Muscle of arm (tissue), 12 donors: ENCODE data around the gene UBE2Q2. TPM values are rescaled to one million over a fixed set of nuclear protein-coding genes. Genes with fewer than 3 reads are reported as not detected.
"Not testable (repeated sequence)": the region's sequence is repeated elsewhere in the genome, so short reads cannot be mapped to it uniquely, and the experiment has no call there.

Source experiments
- DNase-seq: peaks from one replicate; pipeline ENCODE4 v3.0.0-alpha.2; 2013
- polyA plus RNA-seq, 12 donors: library from polyadenylated mRNA; unstranded; fragments of 120-200 nt; gene quantifications; one replicate each; pipeline ENCODE4 v1.2.1, GENCODE V29; 2013; ENCODE audit not compliant: insufficient read length in 12 of 12

Gene UBE2Q2
- polyA plus RNA-seq, 12 donors = 49.3 to 69.9 (median 60.6) TPM; not detected in 1

- no peak for DNase-seq
These were observed 19.5 kb downstream of the UBE2Q2 start for GRCh38 chr15:75862796-75863195.

GRCh38 chr15:75864213-75865059 is 21.2 kb downstream of the UBE2Q2 start:
- DNase-seq = no peak

GRCh38 chr15:75866045-75866444 is 22.8 kb downstream of the UBE2Q2 start:
- not testable (repeated sequence) for DNase-seq

- no peak for DNase-seq
These were observed 23.7 kb downstream of the UBE2Q2 start for GRCh38 chr15:75866916-75867315.

- no peak for DNase-seq
These were observed 24.2 kb downstream of the UBE2Q2 start for GRCh38 chr15:75867449-75867848.

GRCh38 chr15:75868019-75868418 is 24.8 kb downstream of the UBE2Q2 start:
- no peak for DNase-seq

- no peak for DNase-seq
These were observed 26.2 kb downstream of the UBE2Q2 start for GRCh38 chr15:75869446-75869845.

GRCh38 chr15:75871589-75871988 is 28.3 kb downstream of the UBE2Q2 start:
- DNase-seq = not testable (repeated sequence)

- DNase-seq = no peak
These were observed 29.2 kb downstream of the UBE2Q2 start for GRCh38 chr15:75872403-75872990.

GRCh38 chr15:75884041-75884440 is 40.8 kb downstream of the UBE2Q2 start:
- DNase-seq = no peak

GRCh38 chr15:75887178-75887577 is 43.9 kb downstream of the UBE2Q2 start:
- DNase-seq = no peak

- DNase-seq = no peak
These were observed 48.6 kb downstream of the UBE2Q2 start for GRCh38 chr15:75891895-75892294.

GRCh38 chr15:75895731-75896130 is 52.5 kb downstream of the UBE2Q2 start:
- no peak for DNase-seq

GRCh38 chr15:75900577-75900976 is 57.3 kb downstream of the UBE2Q2 start:
- DNase-seq = no peak

- no peak for DNase-seq
These were observed 58.9 kb downstream of the UBE2Q2 start for GRCh38 chr15:75902129-75902557.

GRCh38 chr15:75903331-75904239 is 60.3 kb downstream of the UBE2Q2 start, which contains the start of gene FBXO22:
Gene FBXO22, plus strand, starts transcription at chr15:75903878. Its CDS starts 86 bp downstream, at chr15:75903964.
- peak; percentile 91 for DNase-seq

GRCh38 chr15:75905231-75905630 is 62.0 kb downstream of the UBE2Q2 start:
- no peak for DNase-seq

GRCh38 chr15:75910355-75910754 is 67.1 kb downstream of the UBE2Q2 start:
- DNase-seq = not testable (repeated sequence)

GRCh38 chr15:75916978-75917377 is 73.7 kb downstream of the UBE2Q2 start:
- no peak for DNase-seq

- no peak for DNase-seq
These were observed 74.9 kb downstream of the UBE2Q2 start for GRCh38 chr15:75918135-75918534.

GRCh38 chr15:75920079-75920478 is 76.8 kb downstream of the UBE2Q2 start:
- no peak for DNase-seq
